Fibroblast of upper back skin (primary cell): ENCODE data around the gene UTS2R.
"Not testable (repeated sequence)": the region's sequence is repeated elsewhere in the genome, so short reads cannot be mapped to it uniquely, and the experiment has no call there.

Experiments used
- DNase-seq: peaks from one replicate; pipeline ENCODE4 v3.0.0-alpha.2; 2013

The UTS2R gene

GRCh38 chr17:82411396-82412053, 40.0 kb downstream of the UTS2R start:
- no peak for DNase-seq

DNA sequence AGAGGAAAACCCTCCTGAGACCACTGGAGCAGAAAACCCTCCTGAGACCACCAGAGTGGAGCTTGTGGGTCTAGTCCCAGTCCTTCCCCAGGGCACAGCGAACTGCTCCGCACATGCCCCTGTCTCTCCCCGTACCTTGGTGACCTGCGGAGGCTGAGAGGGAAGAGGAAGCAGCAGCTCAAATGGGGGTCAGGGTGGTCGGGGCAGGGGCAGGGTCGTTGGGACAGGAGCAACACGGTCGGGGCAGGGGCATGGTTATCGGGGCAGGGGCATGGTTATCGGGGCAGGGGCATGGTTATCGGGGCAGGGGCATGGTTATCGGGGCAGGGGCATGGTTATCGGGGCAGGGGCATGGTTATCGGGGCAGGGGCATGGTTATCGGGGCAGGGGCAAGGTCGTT, 40.5 kb downstream of the UTS2R start:
- DNase-seq, result not testable (repeated sequence)

- no peak for DNase-seq
Measured at GRCh38 chr17:82412535-82413520, 41.3 kb downstream of the UTS2R start.

GRCh38 chr17:82414548-82415281, 43.1 kb downstream of the UTS2R start:
- peak; percentile 64 for DNase-seq

- DNase-seq, result no peak
Measured at GRCh38 chr17:82415336-82415735, 43.8 kb downstream of the UTS2R start.

DNA sequence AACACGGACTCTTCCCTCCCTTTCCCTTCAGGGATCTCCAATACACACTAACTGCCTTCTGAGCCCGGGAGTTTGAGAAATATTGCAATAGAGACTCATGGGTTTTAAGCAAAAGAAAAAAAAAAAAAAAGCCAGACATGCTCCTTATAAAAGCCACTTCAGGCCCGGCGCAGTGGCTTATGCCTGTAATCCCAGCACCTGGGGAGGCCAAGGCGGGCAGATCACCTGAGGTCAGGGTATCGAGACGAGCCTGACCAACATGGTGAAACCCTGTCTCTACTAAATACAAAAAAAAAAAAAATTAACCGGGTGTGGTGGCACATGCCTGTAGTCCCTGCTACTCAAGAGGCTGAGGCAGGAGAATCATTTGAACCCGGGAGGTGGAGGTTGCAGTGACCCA, 44.2 kb downstream of the UTS2R start:
- DNase-seq, result no peak

DNA sequence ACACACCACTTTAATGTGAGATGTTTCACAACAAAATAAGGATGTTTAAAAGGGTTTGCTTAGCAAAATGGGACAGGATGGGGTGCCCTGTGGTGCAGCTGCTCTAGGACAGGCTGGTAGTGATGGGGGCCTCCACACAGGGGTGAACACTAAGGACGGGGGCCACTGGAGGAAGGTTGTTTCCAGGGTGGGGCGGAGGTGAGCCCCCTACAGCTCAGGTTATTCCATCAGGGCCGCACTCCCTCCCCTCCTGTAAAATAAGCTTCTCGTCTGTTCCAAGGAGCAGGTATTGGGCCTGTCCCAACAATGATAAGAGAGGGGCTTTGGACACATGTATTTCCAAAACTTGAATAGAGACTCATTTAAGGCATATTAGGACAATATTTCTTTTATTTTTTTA, 44.7 kb downstream of the UTS2R start:
- DNase-seq, result no peak

DNA sequence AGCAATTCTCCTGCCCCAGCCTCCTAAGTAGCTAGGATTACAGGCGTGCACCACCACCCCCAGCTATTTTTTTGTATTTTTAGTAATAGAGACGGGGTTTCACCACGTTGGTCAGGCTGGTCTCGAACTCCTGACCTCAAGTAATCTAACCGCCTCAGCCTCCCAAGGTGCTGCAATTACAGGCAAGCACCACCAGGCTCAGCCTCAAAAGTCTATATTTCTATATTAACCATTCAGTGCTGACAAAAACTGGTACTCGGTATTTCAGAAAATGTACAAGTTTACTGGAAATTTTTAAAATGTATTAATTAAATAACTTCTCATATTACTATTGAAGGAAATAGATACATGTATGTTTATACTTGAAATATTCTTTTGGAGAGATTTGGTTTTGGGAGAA, 45.2 kb downstream of the UTS2R start:
- no peak for DNase-seq

DNA sequence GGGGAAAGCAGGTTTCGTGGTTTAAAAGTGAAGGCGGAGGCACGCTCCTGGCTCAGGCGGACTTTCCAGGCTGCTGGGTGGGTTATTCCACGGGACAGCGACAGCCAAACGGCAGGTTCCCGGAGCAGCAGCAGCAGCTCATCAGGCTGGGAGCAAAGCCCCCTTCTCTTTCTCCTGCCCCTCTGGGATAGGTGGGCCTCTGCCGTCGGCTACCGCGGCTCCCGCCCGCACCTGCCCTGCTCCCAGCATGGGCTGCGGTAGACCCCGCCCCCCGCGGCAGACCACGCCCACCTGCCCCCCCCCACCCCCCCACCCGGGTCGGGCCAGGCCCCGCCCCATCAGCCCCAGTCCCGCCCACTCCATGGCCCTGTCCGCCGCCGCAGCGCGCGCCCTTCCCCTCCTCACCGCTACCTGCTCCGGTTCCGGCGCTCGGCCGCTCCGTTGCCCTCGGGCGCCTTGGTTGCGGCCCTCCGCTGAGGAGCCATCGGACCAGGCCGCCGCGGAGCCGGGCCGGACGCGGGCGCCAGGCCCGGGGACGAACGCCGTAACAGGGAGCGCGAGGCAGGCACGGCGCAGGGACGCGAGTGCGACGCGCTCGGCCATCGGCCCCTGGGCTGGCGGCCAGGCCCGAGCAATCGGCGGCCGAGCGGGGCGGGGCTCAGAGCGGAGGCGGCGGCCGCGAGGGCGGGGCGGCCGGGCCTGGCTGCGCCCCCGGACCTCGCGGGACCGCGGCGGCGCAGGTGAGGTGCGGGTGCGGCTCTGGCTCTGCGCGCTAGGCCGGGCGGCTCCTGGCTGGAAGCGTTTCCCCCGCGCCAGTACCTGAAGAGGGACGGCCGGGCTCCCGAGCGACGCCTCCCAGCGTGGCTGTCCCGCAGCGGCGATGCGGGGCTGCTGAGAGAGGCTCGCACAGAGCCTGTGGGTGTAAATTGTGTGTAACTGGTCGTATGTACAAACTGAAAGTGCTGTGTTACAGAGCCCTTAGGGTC, 46.7 kb downstream of the UTS2R start, which contains the start of the genes HEXD and OGFOD3:
HEXD (plus strand) TSS at position 347 of the 986 bp plus-strand sequence. CDS start 1,453 bp downstream, outside the sequence.
OGFOD3 (minus strand) TSS at position 586 of the 986 bp plus-strand sequence; CDS start at position 485, 101 bp downstream.
- DNase-seq, result peak; percentile 75

DNA sequence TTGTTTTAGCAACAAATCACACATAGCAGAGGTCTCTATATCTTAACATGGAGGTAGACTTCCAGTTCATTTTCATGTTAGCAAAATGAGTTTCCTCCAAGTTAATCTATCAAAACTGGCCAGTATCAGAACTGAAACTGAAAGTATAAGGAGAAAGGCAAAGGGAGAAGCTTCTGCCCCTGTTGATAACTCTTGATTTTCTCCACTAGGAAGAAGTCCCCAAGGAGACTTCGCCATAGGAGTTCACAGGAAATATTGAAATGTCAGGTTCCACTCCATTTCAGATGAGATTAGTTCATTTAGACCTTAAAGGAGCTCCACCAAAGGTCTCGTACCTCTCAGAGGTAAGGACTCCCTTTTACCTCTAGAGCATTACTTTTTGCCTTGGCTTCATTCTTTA, 48.0 kb downstream of the UTS2R start:
- no peak for DNase-seq

- peak; percentile 27 for DNase-seq
Measured at GRCh38 chr17:82424001-82424862, 52.7 kb downstream of the UTS2R start.

- no peak for DNase-seq
Measured at GRCh38 chr17:82424863-82425159, 53.2 kb downstream of the UTS2R start.
